HG03066 (cell line): ENCODE data around the gene SLX9.

Source experiments
- ATAC-seq: cut with Tn5 transposase; IDR thresholded peaks from one replicate; pipeline ENCODE4 v1.9.1; 2021; ENCODE audit warnings: low read depth; ENCODE audit not compliant: unreplicated experiment

SLX9 gene

GRCh38 chr21:44998621-44999427, 59.0 kb downstream of the SLX9 start:
- ATAC-seq: no peak

GRCh38 chr21:44999428-44999971, 59.7 kb downstream of the SLX9 start:
- no peak for ATAC-seq

- ATAC-seq: no peak
These were observed 60.3 kb downstream of the SLX9 start for GRCh38 chr21:44999972-45000636.

GRCh38 chr21:45000637-45001133, 60.9 kb downstream of the SLX9 start:
- no peak for ATAC-seq

- no peak for ATAC-seq
These were observed 61.6 kb downstream of the SLX9 start for GRCh38 chr21:45001134-45002095.

GRCh38 chr21:45002381-45003204, 62.8 kb downstream of the SLX9 start:
- no peak for ATAC-seq

- ATAC-seq: no peak
These were observed 63.7 kb downstream of the SLX9 start for GRCh38 chr21:45003331-45004058.

- no peak for ATAC-seq
These were observed 64.2 kb downstream of the SLX9 start for GRCh38 chr21:45004059-45004422.

- ATAC-seq: no peak
These were observed 64.8 kb downstream of the SLX9 start for GRCh38 chr21:45004481-45005247.

GRCh38 chr21:45006536-45007095, 66.8 kb downstream of the SLX9 start:
- ATAC-seq: no peak

GRCh38 chr21:45009616-45010015, 69.8 kb downstream of the SLX9 start:
- ATAC-seq: no peak

GRCh38 chr21:45010096-45010495, 70.3 kb downstream of the SLX9 start:
- ATAC-seq: no peak

GRCh38 chr21:45010860-45011259, 71.0 kb downstream of the SLX9 start:
- ATAC-seq: no peak

GRCh38 chr21:45011426-45011825, 71.6 kb downstream of the SLX9 start:
- no peak for ATAC-seq

GRCh38 chr21:45011911-45012661, 72.3 kb downstream of the SLX9 start:
- no peak for ATAC-seq

GRCh38 chr21:45012662-45013259, 72.9 kb downstream of the SLX9 start:
- no peak for ATAC-seq

GRCh38 chr21:45013260-45013841, 73.5 kb downstream of the SLX9 start:
- no peak for ATAC-seq
